ENCODE results near the gene FOXN3. TPM values are rescaled to one million over a fixed set of nuclear protein-coding genes. Genes with fewer than 3 reads are reported as not detected.

The FOXN3 gene
- total RNA-seq, 1 experiment from 2014 or later: 125 TPM

DNA sequence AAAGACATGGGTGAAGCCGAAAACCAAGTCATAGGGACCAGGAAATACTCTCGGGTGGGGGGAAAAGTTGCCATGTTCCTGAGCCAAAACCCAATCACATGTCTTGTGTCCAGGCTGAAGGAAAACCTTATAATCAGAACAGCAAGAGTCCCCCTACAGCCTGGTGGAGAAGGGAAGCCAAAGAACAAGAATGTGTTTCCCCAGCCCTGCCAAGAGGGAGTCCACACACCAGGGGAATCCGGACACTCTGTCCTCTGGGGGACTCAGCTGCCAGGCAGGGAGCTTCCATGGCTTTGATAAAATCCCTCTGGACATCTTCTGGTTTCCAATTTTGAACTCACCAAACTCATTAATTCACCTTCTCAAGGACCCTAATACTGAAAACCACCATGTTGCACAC, 273.0 kb downstream of the FOXN3 start:
- Mint-ChIP-seq H3K4me1 (peaks cover 16 to 25% of the 10 kb centered on the region in 2 experiments), H3K9me3 (no peaks in the 10 kb centered on the region), H3K27ac (no peak overlapping the region), H3K36me3 (ENCODE audit: insufficient read depth in 1 of 3, low read depth in 3 of 3) (peaks cover 0 to 2% (median 0%) of the 10 kb centered on the region in 3 experiments; a peak in 1 of 7 replicates), H3K27me3 (ENCODE audit: low read depth) (peaks cover 8% of the 10 kb centered on the region), H3K4me3 (no peak overlapping the region)
- Histone ChIP-seq H4K5ac (ENCODE audit: insufficient read length, low read depth, low read length) (no peak overlapping the region), H4K8ac (replicated peaks; ENCODE audit: insufficient read length, low read depth, low read length) (no peak overlapping the region), H3K27ac (ENCODE audit: insufficient read length, low read depth, low read length) (no peak overlapping the region), H3K23me2 (ENCODE audit: insufficient read length, low read depth, low read length, poor library complexity, severe bottlenecking) (no peaks in the 10 kb centered on the region), H4K20me1 (ENCODE audit: control insufficient read depth, insufficient read depth, insufficient read length) (no peaks in the 10 kb centered on the region), H2BK15ac (ENCODE audit: low read depth, low read length) (no peak overlapping the region), H2AK5ac (ENCODE audit: insufficient read length, low read length) (no peak overlapping the region), H3K4ac (ENCODE audit: low read depth, low read length) (no peak overlapping the region), H3K23ac (ENCODE audit: insufficient read length, low read depth, low read length) (no peak overlapping the region), H3T11ph (ENCODE audit: low read length) (no peak overlapping the region), H3K56ac (ENCODE audit: insufficient read length, low read depth, low read length) (no peak overlapping the region), H2BK120ac (ENCODE audit: low read depth, low read length, poor library complexity, severe bottlenecking) (no peak overlapping the region), H3K79me2 (ENCODE audit: insufficient read depth, low read length) (no peaks in the 10 kb centered on the region), H3K4me1 (ENCODE audit: insufficient read depth, low read length) (peaks cover 8% of the 10 kb centered on the region; the same call in 1 of the 2 replicates), H3K18ac (ENCODE audit: insufficient read length, low read depth, low read length) (no peak overlapping the region), H3K27me3 (ENCODE audit: insufficient read depth, low read length) (no peaks in the 10 kb centered on the region), H3K9me3 (ENCODE audit: control insufficient read depth, low read depth, low read length) (no peaks in the 10 kb centered on the region), H3K79me1 (ENCODE audit: insufficient read depth, low read depth, low read length, poor library complexity, severe bottlenecking) (no peaks in the 10 kb centered on the region), H2BK12ac (ENCODE audit: insufficient read length, low read depth, low read length) (no peak overlapping the region), H4K91ac (ENCODE audit: insufficient read length, low read depth, low read length) (no peak overlapping the region), H2AFZ (ENCODE audit: low read length) (no peak overlapping the region), H2BK5ac (ENCODE audit: insufficient read length, low read length) (no peak overlapping the region), H3K14ac (ENCODE audit: insufficient read depth, low read length) (no peak overlapping the region), H2BK20ac (ENCODE audit: low read depth, low read length, poor library complexity, severe bottlenecking) (no peak overlapping the region), H3K4me2 (ENCODE audit: insufficient read depth, insufficient read length, low read length) (no peak overlapping the region), H3K9ac (ENCODE audit: extremely low read depth, insufficient read length, low read length) (no peak overlapping the region)
- DNase-seq: no peak
- no CpG with 5 or more reads among the region's 3 CpGs for WGBS (ENCODE audit: extremely low coverage, insufficient read length, low lambda C conversion rate)
- TF ChIP-seq, protein P1, sequence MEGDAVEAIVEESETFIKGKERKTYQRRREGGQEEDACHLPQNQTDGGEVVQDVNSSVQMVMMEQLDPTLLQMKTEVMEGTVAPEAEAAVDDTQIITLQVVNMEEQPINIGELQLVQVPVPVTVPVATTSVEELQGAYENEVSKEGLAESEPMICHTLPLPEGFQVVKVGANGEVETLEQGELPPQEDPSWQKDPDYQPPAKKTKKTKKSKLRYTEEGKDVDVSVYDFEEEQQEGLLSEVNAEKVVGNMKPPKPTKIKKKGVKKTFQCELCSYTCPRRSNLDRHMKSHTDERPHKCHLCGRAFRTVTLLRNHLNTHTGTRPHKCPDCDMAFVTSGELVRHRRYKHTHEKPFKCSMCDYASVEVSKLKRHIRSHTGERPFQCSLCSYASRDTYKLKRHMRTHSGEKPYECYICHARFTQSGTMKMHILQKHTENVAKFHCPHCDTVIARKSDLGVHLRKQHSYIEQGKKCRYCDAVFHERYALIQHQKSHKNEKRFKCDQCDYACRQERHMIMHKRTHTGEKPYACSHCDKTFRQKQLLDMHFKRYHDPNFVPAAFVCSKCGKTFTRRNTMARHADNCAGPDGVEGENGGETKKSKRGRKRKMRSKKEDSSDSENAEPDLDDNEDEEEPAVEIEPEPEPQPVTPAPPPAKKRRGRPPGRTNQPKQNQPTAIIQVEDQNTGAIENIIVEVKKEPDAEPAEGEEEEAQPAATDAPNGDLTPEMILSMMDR (conservative IDR thresholded peaks at IDR 0.05): no peak
